ENCODE data around the gene GPR4.

Gene GPR4

GRCh38 chr19:45607071-45608029 is 5.3 kb upstream of the GPR4 start:
- TF ChIP-seq ISL1 (CRISPR knock-in tag; IDR thresholded peaks at IDR 0.05) (no peak), ZFP3 (CRISPR knock-in tag; IDR thresholded peaks at IDR 0.05) (peak; percentile 88)
- peak; percentile 90 for ATAC-seq

GRCh38 chr19:45601115-45601514 is 897 bp downstream of the GPR4 start:
- no peak for ATAC-seq
- TF ChIP-seq PATZ1 (CRISPR knock-in tag; IDR thresholded peaks at IDR 0.05; ENCODE audit: borderline replicate concordance) (no peak), ZNF8 (CRISPR knock-in tag; IDR thresholded peaks at IDR 0.05) (no peak), OSR1 (CRISPR knock-in tag; IDR thresholded peaks at IDR 0.05) (no peak), ARNTL (CRISPR knock-in tag; IDR thresholded peaks at IDR 0.05; ENCODE audit: borderline replicate concordance, low read depth) (no peak), ZNF70 (CRISPR knock-in tag; IDR thresholded peaks at IDR 0.05) (no peak), POU6F1 (CRISPR knock-in tag; IDR thresholded peaks at IDR 0.05; ENCODE audit: borderline replicate concordance, low read depth) (no peak), ISL1 (CRISPR knock-in tag; IDR thresholded peaks at IDR 0.05) (no peak), CSDC2 (CRISPR knock-in tag; IDR thresholded peaks at IDR 0.05) (no peak), PPARA (CRISPR knock-in tag; IDR thresholded peaks at IDR 0.05; ENCODE audit: borderline replicate concordance) (no peak), SNAI2 (CRISPR knock-in tag; IDR thresholded peaks at IDR 0.05) (no peak), ZC3H10 (CRISPR knock-in tag; IDR thresholded peaks at IDR 0.05) (no peak), CSRNP3 (CRISPR knock-in tag; IDR thresholded peaks at IDR 0.05) (no peak), TSHZ2 (CRISPR knock-in tag; IDR thresholded peaks at IDR 0.05) (no peak), ZFP30 (CRISPR knock-in tag; IDR thresholded peaks at IDR 0.05) (no peak), ZNF565 (CRISPR knock-in tag; conservative IDR thresholded peaks at IDR 0.05; ENCODE audit: low read depth) (no peak), CREB5 (CRISPR knock-in tag; IDR thresholded peaks at IDR 0.05; ENCODE audit: low read depth) (no peak), ESRRG (CRISPR knock-in tag; IDR thresholded peaks at IDR 0.05) (no peak), TCF4 (CRISPR knock-in tag; IDR thresholded peaks at IDR 0.05; ENCODE audit: borderline replicate concordance) (no peak)

GRCh38 chr19:45600340-45600885 is 1.6 kb downstream of the GPR4 start:
- no peak for ATAC-seq
- TF ChIP-seq POU6F1 (CRISPR knock-in tag; IDR thresholded peaks at IDR 0.05; ENCODE audit: borderline replicate concordance, low read depth), result no peak
- no peak for TF ChIP-seq SNAI2 (CRISPR knock-in tag; IDR thresholded peaks at IDR 0.05)
- no peak for TF ChIP-seq ESRRG (CRISPR knock-in tag; IDR thresholded peaks at IDR 0.05)
- TF ChIP-seq ISL1 (CRISPR knock-in tag; IDR thresholded peaks at IDR 0.05), result no peak
- no peak for TF ChIP-seq GLIS3 (CRISPR knock-in tag; IDR thresholded peaks at IDR 0.05)
- TF ChIP-seq BACH2 (CRISPR knock-in tag; IDR thresholded peaks at IDR 0.05; ENCODE audit: borderline replicate concordance), result no peak
- TF ChIP-seq TOX (CRISPR knock-in tag; IDR thresholded peaks at IDR 0.05; ENCODE audit: borderline replicate concordance), result no peak
- TF ChIP-seq ZFP30 (CRISPR knock-in tag; IDR thresholded peaks at IDR 0.05), result no peak
- TF ChIP-seq ZNF8 (CRISPR knock-in tag; IDR thresholded peaks at IDR 0.05), result no peak
- TF ChIP-seq CREB5 (CRISPR knock-in tag; IDR thresholded peaks at IDR 0.05; ENCODE audit: low read depth), result no peak

Data from SK-N-SH treated with all-trans-retinoic acid at 6 μM for 48 hours (cell line).